ENCODE measurements around the gene STK33. TPM values are rescaled to one million over a fixed set of nuclear protein-coding genes. Genes with fewer than 3 reads are reported as not detected.

STK33 gene
- total and polyA plus RNA-seq, 2 donors (not counting 1 experiment from before 2014, with no cell fraction given), result 1.7 to 3.3 TPM

GRCh38 chr11:8382436-8383053, 211.5 kb downstream of the STK33 start:
- Histone ChIP-seq H2AFZ (ENCODE audit: low read length) (no peak overlapping the region), H3K27me3 (ENCODE audit: control insufficient read depth, insufficient read depth, low read length) (no peaks in the 10 kb centered on the region), H3K9me3 (ENCODE audit: control insufficient read depth, insufficient read depth, low read depth, low read length) (no peaks in the 10 kb centered on the region), H3K4me1 (ENCODE audit: control insufficient read depth, extremely low read depth, insufficient read depth, low read length) (no peaks in the 10 kb centered on the region), H3K36me3 (ENCODE audit: control insufficient read depth, insufficient read depth, low read length) (no peaks in the 10 kb centered on the region), H3K4me2 (ENCODE audit: extremely low read depth, insufficient read depth, low read length) (no peak overlapping the region), H3K79me2 (ENCODE audit: control insufficient read depth, insufficient read depth, low read length) (no peaks in the 10 kb centered on the region), H3K9ac (ENCODE audit: insufficient read depth, low read length) (no peak overlapping the region), H4K20me1 (ENCODE audit: control insufficient read depth, extremely low read depth, insufficient read depth, low read length) (no peaks in the 10 kb centered on the region), H3K4me3 (replicated peaks in 1 of 4; ENCODE audit: control extremely low read depth in 1 of 4, insufficient read depth in 1 of 4, low read depth in 3 of 4, low read length in 4 of 4) (no peak overlapping the region), H3K27ac (ENCODE audit: insufficient read depth, low read length) (no peak overlapping the region)
- TF ChIP-seq EZH2 (IDR thresholded peaks at IDR 0.05; ENCODE audit: low read length, missing control alignments), result no peak
- TF ChIP-seq CTCF (conservative IDR thresholded peaks at IDR 0.05 in 1 of 2, IDR thresholded peaks at IDR 0.05 in 1 of 2; ENCODE audit: low read depth in 1 of 2, low read length in 2 of 2), result no peak
- DNase-seq (ENCODE audit: low read depth in 2 of 2), result peak; percentile 7 to 70

GRCh38 chr11:8381871-8382396, 212.1 kb downstream of the STK33 start:
- Histone ChIP-seq H4K20me1 (ENCODE audit: control insufficient read depth, extremely low read depth, insufficient read depth, low read length) (no peaks in the 10 kb centered on the region), H3K9ac (ENCODE audit: insufficient read depth, low read length) (no peak overlapping the region), H3K4me2 (ENCODE audit: extremely low read depth, insufficient read depth, low read length) (no peak overlapping the region), H3K79me2 (ENCODE audit: control insufficient read depth, insufficient read depth, low read length) (no peaks in the 10 kb centered on the region), H3K4me1 (ENCODE audit: control insufficient read depth, extremely low read depth, insufficient read depth, low read length) (no peaks in the 10 kb centered on the region), H3K27ac (ENCODE audit: insufficient read depth, low read length) (no peak overlapping the region), H3K9me3 (ENCODE audit: control insufficient read depth, insufficient read depth, low read depth, low read length) (no peaks in the 10 kb centered on the region), H3K36me3 (ENCODE audit: control insufficient read depth, insufficient read depth, low read length) (no peaks in the 10 kb centered on the region), H3K27me3 (ENCODE audit: control insufficient read depth, insufficient read depth, low read length) (no peaks in the 10 kb centered on the region), H3K4me3 (replicated peaks in 1 of 4; ENCODE audit: control extremely low read depth in 1 of 4, insufficient read depth in 1 of 4, low read depth in 3 of 4, low read length in 4 of 4) (no peak overlapping the region), H2AFZ (ENCODE audit: low read length) (no peak overlapping the region)
- no peak for TF ChIP-seq CTCF (conservative IDR thresholded peaks at IDR 0.05 in 1 of 2, IDR thresholded peaks at IDR 0.05 in 1 of 2; ENCODE audit: low read depth in 1 of 2, low read length in 2 of 2)
- TF ChIP-seq EZH2 (IDR thresholded peaks at IDR 0.05; ENCODE audit: low read length, missing control alignments), result no peak
- DNase-seq (ENCODE audit: low read depth in 2 of 2), result no peak

GRCh38 chr11:8381343-8381742, 212.7 kb downstream of the STK33 start:
- no peaks in the 10 kb centered on the region for H3K79me2 ChIP-seq (ENCODE audit: control insufficient read depth, insufficient read depth, low read length)
- H3K27ac ChIP-seq (ENCODE audit: insufficient read depth, low read length), result no peak overlapping the region
- TF ChIP-seq EZH2 (IDR thresholded peaks at IDR 0.05; ENCODE audit: low read length, missing control alignments), result no peak
- TF ChIP-seq CTCF (conservative IDR thresholded peaks at IDR 0.05 in 1 of 2, IDR thresholded peaks at IDR 0.05 in 1 of 2; ENCODE audit: low read depth in 1 of 2, low read length in 2 of 2), result no peak
- no peak overlapping the region for H3K4me2 ChIP-seq (ENCODE audit: extremely low read depth, insufficient read depth, low read length)
- H3K4me1 ChIP-seq (ENCODE audit: control insufficient read depth, extremely low read depth, insufficient read depth, low read length), result no peaks in the 10 kb centered on the region
- no peak for DNase-seq (ENCODE audit: low read depth in 2 of 2)
- H3K36me3 ChIP-seq (ENCODE audit: control insufficient read depth, insufficient read depth, low read length), result no peaks in the 10 kb centered on the region
- no peak overlapping the region for H2AFZ ChIP-seq (ENCODE audit: low read length)
- H4K20me1 ChIP-seq (ENCODE audit: control insufficient read depth, extremely low read depth, insufficient read depth, low read length), result no peaks in the 10 kb centered on the region
- no peaks in the 10 kb centered on the region for H3K27me3 ChIP-seq (ENCODE audit: control insufficient read depth, insufficient read depth, low read length)
- no peak overlapping the region for H3K9ac ChIP-seq (ENCODE audit: insufficient read depth, low read length)
- H3K9me3 ChIP-seq (ENCODE audit: control insufficient read depth, insufficient read depth, low read depth, low read length), result no peaks in the 10 kb centered on the region
- H3K4me3 ChIP-seq (replicated peaks in 1 of 4; ENCODE audit: control extremely low read depth in 1 of 4, insufficient read depth in 1 of 4, low read depth in 3 of 4, low read length in 4 of 4), result no peak overlapping the region
